GM10266 (cell line): ENCODE results near the gene CTSE.
A peak's percentile ranks its signal among the peaks of the same experiment; 100 is the strongest.

Experiments used
- DNase-seq: peaks from one replicate; pipeline ENCODE4 v3.0.0; 2012; ENCODE audit errors: extremely low spot score
- CTCF ChIP-seq: IDR thresholded peaks from 2 replicates; pipeline ENCODE4 v1.5.1; 2012; ENCODE audit warnings: mild to moderate bottlenecking, low read depth; ENCODE audit not compliant: control insufficient read depth, insufficient read depth; ENCODE audit errors: missing control alignments

CTSE gene

GRCh38 chr1:206020393-206021007 is 3.2 kb downstream of the CTSE start:
- TF ChIP-seq CTCF = no peak
- DNase-seq = no peak

GRCh38 chr1:206015071-206015470 is 8.6 kb downstream of the CTSE start:
- TF ChIP-seq CTCF = no peak

GRCh38 chr1:206014601-206015000 is 9.1 kb downstream of the CTSE start:
- DNase-seq = no peak
- TF ChIP-seq CTCF = no peak

More at GRCh38 chr1:206015071-206015470, 8.6 kb downstream of the CTSE start:
- DNase-seq = no peak

- no peak for DNase-seq
- no peak for TF ChIP-seq CTCF
These were observed 10.5 kb downstream of the CTSE start for GRCh38 chr1:206013026-206013795.

- no peak for TF ChIP-seq CTCF
- peak; percentile 49 for DNase-seq
These were observed 11.4 kb downstream of the CTSE start for GRCh38 chr1:206012086-206012859.

- TF ChIP-seq CTCF = no peak
- DNase-seq = no peak
These were observed 12.6 kb downstream of the CTSE start for GRCh38 chr1:206011057-206011456.
